ENCODE measurements around the gene OLFML2B. TPM values are rescaled to one million over a fixed set of nuclear protein-coding genes. Genes with fewer than 3 reads are reported as not detected.
"Not testable (repeated sequence)": the region's sequence is repeated elsewhere in the genome, so short reads cannot be mapped to it uniquely, and the experiment has no call there.

The OLFML2B gene
- total RNA-seq, 1 donor from 2014 or later = 45.7 TPM

DNA sequence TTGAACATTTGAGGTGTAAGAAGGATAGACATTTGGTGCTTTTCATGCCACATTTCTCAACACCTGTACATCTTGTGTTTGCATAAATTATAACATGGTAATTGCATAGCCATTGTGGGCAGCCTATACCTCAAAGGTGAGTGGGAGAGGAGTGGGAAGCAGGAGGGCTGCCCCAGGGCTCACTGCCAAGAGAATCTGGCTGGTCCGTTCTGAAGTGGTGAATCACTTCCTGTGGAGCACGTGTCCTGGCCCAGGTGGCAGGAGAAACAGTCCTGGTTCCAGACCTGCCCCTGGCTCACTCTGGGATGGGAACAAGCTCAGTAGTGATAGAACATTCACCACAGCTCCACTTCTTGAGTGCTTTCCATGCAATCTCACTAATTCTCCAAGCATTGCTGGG, 11.6 kb upstream of the OLFML2B start:
- no peak for DNase-seq

DNA sequence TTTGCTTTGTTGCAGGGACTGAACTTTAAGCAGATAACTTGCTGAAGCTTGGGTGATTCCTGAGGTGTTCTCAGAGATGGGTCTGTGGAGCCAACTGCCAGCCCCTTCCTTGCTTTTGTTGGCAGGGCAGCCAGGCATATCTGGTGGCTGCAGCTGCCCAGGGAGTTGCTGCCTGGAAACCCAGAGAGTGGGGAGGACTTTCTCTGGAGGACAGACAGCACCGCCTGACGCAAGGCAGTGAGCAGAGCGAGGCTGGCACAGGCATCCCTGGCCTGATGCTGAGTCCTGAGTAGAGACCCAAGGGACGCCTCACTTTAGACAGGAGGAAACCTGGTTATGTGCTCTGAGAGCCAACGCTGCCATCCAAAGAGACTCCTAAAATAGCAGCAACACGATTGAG, 9.8 kb upstream of the OLFML2B start:
- DNase-seq = peak; percentile 88

DNA sequence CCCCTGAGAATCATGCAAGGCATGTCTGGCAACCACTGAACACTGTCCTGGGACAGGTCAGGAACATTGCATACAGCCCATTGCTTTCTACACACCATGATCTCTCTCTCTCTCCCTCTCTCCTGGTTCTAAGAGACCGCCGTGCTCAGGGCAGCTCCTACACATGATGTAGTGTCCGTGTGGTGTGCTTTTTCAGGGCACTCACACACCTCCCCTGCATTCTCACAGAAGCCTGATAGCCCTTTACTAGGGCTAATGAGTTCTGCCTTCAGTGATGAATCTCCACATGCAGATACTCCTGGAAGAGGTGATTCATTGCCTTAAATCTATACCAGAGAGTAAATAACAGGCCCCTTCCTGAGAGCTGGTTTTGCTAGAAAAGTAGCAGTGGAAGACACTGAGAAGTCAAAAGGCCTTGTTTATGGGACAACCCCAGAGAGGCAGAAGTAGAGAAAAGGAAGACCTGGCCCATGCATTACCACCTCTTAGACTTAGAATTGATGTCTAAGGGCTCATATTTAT, 7.2 kb upstream of the OLFML2B start:
- DNase-seq = no peak

GRCh38 chr1:162029157-162029556, 5.5 kb upstream of the OLFML2B start:
- peak; percentile 66 for DNase-seq

GRCh38 chr1:162028726-162029125, 5.1 kb upstream of the OLFML2B start:
- DNase-seq = peak; percentile 41

GRCh38 chr1:162026881-162027280, 3.2 kb upstream of the OLFML2B start:
- no peak for DNase-seq

DNA sequence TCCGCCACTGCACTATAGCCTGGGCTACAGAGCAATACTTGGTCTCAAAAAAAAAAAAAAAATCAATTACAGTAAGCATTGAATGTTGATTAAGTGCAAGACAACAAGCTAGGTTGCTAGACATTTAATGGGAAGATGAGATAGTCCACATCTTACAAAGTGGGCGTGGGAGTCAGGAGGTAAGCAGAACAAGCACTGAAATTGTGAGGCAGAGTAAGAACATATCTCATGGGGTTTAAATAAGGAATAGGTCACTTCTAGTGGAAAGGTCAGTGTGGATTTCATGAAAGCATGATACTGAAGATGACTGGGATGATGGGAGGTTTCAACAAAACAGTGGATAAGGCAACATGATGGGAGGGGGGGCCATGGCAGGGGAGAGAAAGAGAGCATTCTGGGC, 1.9 kb upstream of the OLFML2B start:
- no peak for DNase-seq

DNA sequence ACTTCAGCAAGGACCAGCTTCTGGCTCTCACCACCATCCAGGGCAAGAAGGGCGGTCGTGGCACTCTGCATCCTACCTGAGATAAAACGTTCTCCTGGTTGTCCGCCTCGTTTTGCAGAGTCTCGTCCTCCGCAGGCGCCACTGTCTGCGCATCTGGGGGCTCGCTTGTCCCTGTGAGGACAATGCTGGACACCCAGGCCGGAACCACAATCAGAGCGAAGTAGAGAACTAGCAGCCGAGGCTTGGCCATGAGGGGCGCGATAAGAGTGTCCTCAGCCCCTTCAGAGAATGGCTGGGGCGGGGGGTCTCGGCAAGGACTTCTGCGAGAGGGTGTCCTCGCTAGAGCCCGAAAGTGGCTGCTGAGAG, 505 bp downstream of the OLFML2B start:
- peak; percentile 27 for DNase-seq

DNA sequence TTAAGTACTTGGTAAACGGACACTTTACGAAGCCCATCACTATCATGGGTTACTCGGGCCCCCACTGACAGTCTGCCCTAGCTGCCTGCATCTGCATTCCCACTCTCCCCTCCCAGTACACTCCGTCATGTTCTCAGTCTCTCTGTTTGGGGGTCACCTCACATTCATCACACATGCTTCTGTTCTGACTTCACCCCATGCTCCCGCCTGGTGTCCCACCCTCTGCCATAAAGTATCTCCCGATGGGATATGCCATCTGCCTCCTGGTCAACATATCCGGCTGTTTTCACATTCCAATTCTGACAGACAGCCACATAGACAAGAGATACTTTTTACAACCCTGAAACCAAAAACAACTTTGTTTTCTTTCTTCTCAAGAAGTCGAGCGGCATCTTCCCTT, 1.0 kb downstream of the OLFML2B start:
- no peak for DNase-seq

GRCh38 chr1:162021124-162021523, 2.5 kb downstream of the OLFML2B start:
- DNase-seq = no peak

DNA sequence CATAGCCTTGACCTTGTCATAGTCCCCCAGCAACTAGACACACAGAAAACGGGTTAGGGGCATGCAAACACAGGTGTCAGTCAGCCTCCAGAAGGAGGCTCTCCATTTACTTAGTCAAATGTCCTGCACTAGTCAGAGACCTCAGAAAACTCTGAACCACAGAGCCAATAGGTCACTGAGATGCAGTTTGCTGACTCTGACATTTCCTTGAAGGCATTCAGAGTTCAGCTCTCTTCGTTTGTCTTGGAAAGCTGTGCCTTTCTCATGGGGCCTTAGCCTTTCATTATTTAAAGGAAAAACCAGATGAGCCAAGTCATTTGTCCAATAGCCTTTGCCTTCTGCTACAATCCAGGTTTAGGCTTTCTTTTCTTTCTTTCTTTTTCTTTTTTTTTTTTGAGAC, 3.5 kb downstream of the OLFML2B start:
- no peak for DNase-seq

DNA sequence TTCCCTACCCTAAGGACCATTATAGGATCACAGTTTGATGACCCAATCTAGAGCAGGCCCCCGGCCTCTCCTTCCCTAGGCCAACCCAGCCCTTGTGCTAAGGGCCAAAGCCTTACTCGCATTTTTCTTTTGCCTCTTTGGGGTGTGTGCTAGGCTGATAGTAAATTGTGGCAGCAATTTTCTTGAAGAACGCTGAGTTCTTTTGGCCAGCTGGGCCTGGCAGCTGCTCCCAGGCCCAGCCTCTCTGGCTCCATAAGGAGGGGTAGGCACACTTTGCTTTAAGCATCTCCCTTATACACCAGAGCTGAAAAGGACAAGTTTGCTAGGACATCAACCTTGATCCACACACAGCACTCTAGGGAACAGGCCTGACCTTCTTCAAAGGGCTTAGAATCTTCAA, 4.2 kb downstream of the OLFML2B start:
- DNase-seq = peak; percentile 62

DNA sequence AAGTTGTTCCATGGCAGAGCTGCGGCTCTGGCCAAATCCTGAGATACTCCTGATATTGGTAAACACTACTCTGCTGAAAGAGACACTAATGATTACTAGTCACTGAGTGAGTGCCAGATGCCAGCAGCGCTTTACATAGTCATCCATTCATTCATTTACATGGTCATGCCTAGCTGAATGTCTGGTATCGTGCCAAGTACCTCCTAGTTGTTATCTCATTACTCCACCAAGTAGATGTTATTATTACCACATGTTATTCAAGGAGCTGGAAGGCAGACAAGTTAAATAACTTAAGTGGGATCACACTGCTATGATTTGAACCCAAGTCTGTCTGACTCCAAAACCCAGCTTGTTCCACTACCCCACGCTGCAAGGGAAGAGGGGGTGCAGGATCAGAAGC, 4.7 kb downstream of the OLFML2B start:
- DNase-seq = peak; percentile 60

DNA sequence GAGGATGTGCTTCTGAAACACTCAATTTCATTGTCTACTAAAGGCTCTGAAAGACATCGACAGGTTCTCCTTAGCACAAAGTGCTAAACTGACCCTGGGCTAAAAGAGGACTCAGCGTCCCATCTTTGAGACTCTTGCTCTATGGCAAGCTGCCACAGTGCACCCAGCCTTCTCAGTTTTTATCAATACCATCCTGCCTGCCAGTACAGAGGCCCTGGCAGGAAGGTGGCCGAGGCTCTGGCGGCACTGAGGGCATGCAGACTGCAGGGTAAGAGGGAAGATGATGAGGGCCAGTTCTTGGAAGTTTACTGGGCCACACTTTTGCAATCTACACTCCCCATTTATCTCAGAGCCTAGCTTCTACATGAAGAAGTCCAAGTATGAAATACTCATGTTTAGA, 5.3 kb downstream of the OLFML2B start:
- no peak for DNase-seq

GRCh38 chr1:162017791-162018190, 5.9 kb downstream of the OLFML2B start:
- DNase-seq = not testable (repeated sequence)

DNA sequence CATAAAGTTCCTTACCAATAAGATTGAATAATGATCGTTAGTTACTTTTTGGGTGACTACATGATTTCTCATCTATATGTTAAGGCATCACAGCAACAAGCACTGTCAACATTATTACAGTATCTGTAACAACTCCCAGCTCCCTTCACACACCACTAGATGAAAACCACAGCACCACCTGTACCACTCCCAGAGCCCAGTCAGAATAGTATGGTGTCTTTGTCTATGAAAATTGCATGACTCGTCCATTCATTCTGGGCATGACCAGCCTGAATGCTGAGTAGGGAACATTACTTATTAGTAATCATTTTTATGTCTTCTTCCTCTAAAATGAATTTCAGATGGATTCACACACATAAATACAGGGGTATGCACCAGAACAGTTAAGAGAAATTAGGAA, 7.0 kb downstream of the OLFML2B start:
- DNase-seq = no peak

DNA sequence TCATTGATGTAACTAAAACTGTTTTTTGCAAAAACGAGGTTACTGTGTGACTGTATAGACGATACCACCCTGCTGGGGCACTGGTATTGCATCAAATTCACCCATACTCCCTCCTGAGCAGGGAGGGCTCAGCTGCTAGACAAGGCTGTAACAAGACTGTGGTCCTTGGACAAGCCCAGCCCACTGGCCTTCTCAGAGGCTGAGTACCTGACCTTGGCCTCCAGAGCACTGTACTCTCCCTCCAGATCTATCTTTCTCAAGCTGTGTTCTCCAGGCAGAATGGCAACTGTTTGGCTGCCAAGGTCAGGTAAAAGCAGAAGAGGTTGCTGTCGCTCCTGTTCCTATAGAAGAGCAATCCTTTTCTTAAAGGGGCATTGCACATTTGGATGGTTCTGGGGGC, 8.5 kb downstream of the OLFML2B start:
- no peak for DNase-seq

- no peak for DNase-seq
Observed at GRCh38 chr1:162014202-162014601, 9.5 kb downstream of the OLFML2B start.

DNA sequence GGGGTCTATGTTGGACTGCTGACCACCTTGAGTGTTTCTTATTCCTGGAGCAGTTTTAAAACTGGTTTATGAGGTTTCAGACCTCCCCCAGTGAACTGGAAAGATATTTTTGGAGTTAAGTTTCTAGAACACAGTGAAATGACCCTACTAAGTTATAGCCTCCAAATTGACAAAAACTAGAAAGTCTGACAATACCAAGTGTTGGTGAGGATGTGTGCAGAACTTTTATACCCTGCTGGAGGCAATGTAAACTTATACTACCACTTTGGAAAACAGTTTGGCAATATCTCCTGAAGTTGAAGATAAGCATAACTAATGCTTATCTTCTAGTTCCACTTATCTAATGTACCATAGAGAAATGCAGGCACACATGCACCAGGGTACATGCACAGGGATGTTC, 10.4 kb downstream of the OLFML2B start:
- no peak for DNase-seq

- DNase-seq = peak; percentile 97
Observed at GRCh38 chr1:162011337-162012012, 12.2 kb downstream of the OLFML2B start.

GRCh38 chr1:162010175-162010506, 13.5 kb downstream of the OLFML2B start:
- DNase-seq = peak; percentile 41

DNA sequence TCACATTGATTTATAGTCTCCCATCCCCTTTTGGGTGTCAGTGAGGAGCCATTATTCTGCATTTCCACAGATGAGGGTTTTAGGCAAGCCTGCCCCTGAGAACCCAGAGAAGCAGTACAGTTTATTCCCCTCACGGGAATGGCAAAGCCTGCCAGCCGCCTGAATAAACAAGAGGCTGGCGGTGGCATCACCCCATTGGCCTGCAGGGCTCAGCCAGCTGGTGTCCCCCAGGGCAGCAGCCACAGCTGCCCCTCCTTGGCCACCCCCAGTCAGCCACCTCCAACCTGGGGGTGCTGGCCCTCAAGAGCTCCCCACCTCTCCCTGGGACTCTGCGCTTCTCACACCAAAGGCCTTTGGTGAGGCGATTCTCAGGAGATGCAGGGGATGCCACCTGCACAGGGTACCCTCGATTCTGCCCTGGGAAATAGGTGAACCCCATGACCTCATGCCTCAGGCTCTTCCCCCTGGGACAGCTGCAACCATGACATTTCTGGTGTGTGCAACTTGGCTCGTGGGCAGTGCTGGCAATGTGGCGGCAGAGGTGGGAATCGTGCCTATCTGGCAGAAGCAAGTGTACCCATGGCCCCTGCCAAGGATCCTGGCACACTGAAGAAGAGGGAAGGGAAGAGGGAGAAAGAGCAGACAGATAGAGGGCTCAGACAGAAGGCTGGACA, 14.0 kb downstream of the OLFML2B start:
- DNase-seq = no peak

DNA sequence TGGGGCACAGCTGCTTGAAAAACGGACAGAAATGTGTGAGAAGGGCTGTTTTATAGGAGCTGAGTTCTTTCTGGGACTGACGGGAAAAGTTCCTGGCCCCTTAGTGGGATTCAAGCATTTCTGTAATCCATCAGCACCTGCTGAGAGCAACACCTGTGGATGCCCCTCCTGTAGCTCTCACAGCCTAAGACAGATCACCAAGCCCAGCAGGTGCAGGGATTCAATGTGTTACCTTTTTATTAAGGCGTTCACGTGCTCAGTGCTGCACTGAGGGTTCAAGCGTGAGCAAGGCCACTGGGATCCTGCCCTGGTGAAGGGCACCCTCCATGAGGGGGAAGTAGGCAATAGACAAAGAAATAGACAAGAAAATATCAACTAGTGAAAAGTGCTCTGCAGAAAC, 14.9 kb downstream of the OLFML2B start:
- no peak for DNase-seq

DNA sequence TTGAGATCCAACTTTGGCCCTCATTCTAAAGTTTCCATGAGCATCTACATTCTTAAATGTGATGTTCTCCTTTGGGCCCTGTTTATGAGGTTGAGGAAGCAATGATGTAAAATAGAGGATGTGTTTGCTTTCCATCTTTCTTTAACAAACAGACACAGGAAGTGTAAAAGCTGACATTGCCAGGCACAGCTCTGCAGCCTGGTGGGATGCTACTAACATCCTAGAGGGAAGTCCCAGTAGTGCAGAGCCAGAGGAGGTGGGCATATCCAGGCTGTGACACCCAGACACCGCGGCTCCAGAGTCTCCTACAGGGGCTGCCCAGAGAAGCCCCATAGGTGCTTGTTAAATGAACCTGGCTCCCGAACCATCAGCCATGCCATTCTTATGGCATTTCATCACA, 16.2 kb downstream of the OLFML2B start:
- DNase-seq = no peak

All from tongue (tissue), 2 donors.